GM19467 (cell line): Measurements from ENCODE around the gene EIF5AL1.
"Not testable (repeated sequence)": the region's sequence is repeated elsewhere in the genome, so short reads cannot be mapped to it uniquely, and the experiment has no call there.

ENCODE experiments used
- ATAC-seq: cut with Tn5 transposase; IDR thresholded peaks from one replicate; pipeline ENCODE4 v1.9.1; 2021; ENCODE audit warnings: mild to moderate bottlenecking, moderate library complexity; ENCODE audit not compliant: unreplicated experiment

EIF5AL1 gene

GRCh38 chr10:79511891-79512583 is at the start of gene EIF5AL1:
EIF5AL1 (plus strand) TSS chr10:79512533; CDS start chr10:79512650, 117 bp downstream.
- not testable (repeated sequence) for ATAC-seq

GRCh38 chr10:79463578-79464496 is 48.5 kb upstream of the EIF5AL1 start:
- ATAC-seq, result no peak

- ATAC-seq, result no peak
These were observed 47.0 kb upstream of the EIF5AL1 start for GRCh38 chr10:79465341-79465740.

- no peak for ATAC-seq
These were observed 44.2 kb upstream of the EIF5AL1 start for GRCh38 chr10:79468015-79468560.

- ATAC-seq, result no peak
These were observed 43.3 kb upstream of the EIF5AL1 start for GRCh38 chr10:79468841-79469585.

GRCh38 chr10:79470096-79470495 is 42.2 kb upstream of the EIF5AL1 start:
- no peak for ATAC-seq

- no peak for ATAC-seq
These were observed 40.6 kb upstream of the EIF5AL1 start for GRCh38 chr10:79471776-79472175.

- ATAC-seq, result no peak
These were observed 39.9 kb upstream of the EIF5AL1 start for GRCh38 chr10:79472449-79472848.

GRCh38 chr10:79472951-79473350 is 39.4 kb upstream of the EIF5AL1 start:
- no peak for ATAC-seq

- ATAC-seq, result no peak
These were observed 38.7 kb upstream of the EIF5AL1 start for GRCh38 chr10:79473496-79474095.

GRCh38 chr10:79475119-79475653 is 37.1 kb upstream of the EIF5AL1 start:
- no peak for ATAC-seq

GRCh38 chr10:79475877-79476276 is 36.5 kb upstream of the EIF5AL1 start:
- ATAC-seq, result no peak

GRCh38 chr10:79476645-79477044 is 35.7 kb upstream of the EIF5AL1 start:
- ATAC-seq, result no peak

- no peak for ATAC-seq
These were observed 34.9 kb upstream of the EIF5AL1 start for GRCh38 chr10:79477456-79477855.

- ATAC-seq, result no peak
These were observed 32.9 kb upstream of the EIF5AL1 start for GRCh38 chr10:79479283-79479909.

GRCh38 chr10:79482304-79482703 is 30.0 kb upstream of the EIF5AL1 start:
- no peak for ATAC-seq

- ATAC-seq, result no peak
These were observed 29.6 kb upstream of the EIF5AL1 start for GRCh38 chr10:79482741-79483140.

- no peak for ATAC-seq
These were observed 29.0 kb upstream of the EIF5AL1 start for GRCh38 chr10:79483299-79483698.

GRCh38 chr10:79483948-79484347 is 28.4 kb upstream of the EIF5AL1 start:
- ATAC-seq, result no peak

- no peak for ATAC-seq
These were observed 27.9 kb upstream of the EIF5AL1 start for GRCh38 chr10:79484476-79484875.
